Retinal pigment epithelial cell (primary cell): ENCODE measurements around the gene ZNF787.

Experiments used
- DNase-seq: peaks from one replicate; pipeline ENCODE4 v3.0.0-alpha.2; 2010; ENCODE audit warnings: low read depth
- H3K4me3 ChIP-seq: 2 replicates; pipeline ENCODE4 v1.5.1; 2011; ENCODE audit warnings: mild to moderate bottlenecking, low read length, control low read depth, moderate library complexity
- CTCF ChIP-seq: conservative IDR thresholded peaks from 2 replicates; pipeline ENCODE4 v1.5.1; 2011; ENCODE audit warnings: low read depth, low read length, control low read depth, inconsistent platforms

Gene ZNF787

GRCh38 chr19:56076498-56076897 lies 44.6 kb downstream of the ZNF787 start:
- H3K4me3 ChIP-seq: no peak overlapping the region
- peak; percentile 88 for TF ChIP-seq CTCF
- DNase-seq: no peak

- H3K4me3 ChIP-seq: no peak overlapping the region
- no peak for DNase-seq
- TF ChIP-seq CTCF: peak; percentile 40
These were observed 49.9 kb downstream of the ZNF787 start for GRCh38 chr19:56071151-56071550.

- no peak for DNase-seq
- TF ChIP-seq CTCF: no peak
- H3K4me3 ChIP-seq: no peak overlapping the region
These were observed 51.5 kb downstream of the ZNF787 start for GRCh38 chr19:56069642-56070041.

GRCh38 chr19:56066152-56067023 lies 54.7 kb downstream of the ZNF787 start:
- TF ChIP-seq CTCF: peak; percentile 87
- DNase-seq: no peak
- H3K4me3 ChIP-seq: peak overlapping the region; percentile 45

- TF ChIP-seq CTCF: no peak
- H3K4me3 ChIP-seq: no peak overlapping the region
- DNase-seq: no peak
These were observed 67.5 kb downstream of the ZNF787 start for GRCh38 chr19:56053596-56053995.
